ENCODE measurements around the gene PCP2.

Gene PCP2

DNA sequence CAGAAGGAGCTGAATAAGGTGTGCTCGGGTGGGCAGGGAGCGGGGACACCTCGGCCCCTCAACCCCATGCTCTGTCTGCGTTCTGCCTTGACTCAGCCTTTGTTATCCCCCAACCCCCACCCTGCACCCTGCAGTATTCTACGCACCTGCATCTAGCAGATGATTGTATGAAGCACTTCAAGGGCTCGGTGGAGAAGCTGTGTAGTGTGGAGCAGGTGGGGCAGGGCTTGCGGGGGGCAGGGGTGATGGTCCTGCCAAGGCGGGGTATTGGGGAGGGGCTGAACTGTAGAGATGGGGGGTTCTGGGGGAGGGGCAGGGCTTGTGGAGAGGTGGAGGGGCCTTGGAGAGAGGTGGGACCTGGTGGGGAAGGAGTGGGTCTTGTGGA, 9.5 kb upstream of the PCP2 start:
- TF ChIP-seq, protein P1, sequence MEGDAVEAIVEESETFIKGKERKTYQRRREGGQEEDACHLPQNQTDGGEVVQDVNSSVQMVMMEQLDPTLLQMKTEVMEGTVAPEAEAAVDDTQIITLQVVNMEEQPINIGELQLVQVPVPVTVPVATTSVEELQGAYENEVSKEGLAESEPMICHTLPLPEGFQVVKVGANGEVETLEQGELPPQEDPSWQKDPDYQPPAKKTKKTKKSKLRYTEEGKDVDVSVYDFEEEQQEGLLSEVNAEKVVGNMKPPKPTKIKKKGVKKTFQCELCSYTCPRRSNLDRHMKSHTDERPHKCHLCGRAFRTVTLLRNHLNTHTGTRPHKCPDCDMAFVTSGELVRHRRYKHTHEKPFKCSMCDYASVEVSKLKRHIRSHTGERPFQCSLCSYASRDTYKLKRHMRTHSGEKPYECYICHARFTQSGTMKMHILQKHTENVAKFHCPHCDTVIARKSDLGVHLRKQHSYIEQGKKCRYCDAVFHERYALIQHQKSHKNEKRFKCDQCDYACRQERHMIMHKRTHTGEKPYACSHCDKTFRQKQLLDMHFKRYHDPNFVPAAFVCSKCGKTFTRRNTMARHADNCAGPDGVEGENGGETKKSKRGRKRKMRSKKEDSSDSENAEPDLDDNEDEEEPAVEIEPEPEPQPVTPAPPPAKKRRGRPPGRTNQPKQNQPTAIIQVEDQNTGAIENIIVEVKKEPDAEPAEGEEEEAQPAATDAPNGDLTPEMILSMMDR (conservative IDR thresholded peaks at IDR 0.05; ENCODE audit: low read length): no peak
- no peak for DNase-seq (ENCODE audit: low read depth)
- no peak overlapping the region for H3K4me3 ChIP-seq (ENCODE audit: low read length)

DNA sequence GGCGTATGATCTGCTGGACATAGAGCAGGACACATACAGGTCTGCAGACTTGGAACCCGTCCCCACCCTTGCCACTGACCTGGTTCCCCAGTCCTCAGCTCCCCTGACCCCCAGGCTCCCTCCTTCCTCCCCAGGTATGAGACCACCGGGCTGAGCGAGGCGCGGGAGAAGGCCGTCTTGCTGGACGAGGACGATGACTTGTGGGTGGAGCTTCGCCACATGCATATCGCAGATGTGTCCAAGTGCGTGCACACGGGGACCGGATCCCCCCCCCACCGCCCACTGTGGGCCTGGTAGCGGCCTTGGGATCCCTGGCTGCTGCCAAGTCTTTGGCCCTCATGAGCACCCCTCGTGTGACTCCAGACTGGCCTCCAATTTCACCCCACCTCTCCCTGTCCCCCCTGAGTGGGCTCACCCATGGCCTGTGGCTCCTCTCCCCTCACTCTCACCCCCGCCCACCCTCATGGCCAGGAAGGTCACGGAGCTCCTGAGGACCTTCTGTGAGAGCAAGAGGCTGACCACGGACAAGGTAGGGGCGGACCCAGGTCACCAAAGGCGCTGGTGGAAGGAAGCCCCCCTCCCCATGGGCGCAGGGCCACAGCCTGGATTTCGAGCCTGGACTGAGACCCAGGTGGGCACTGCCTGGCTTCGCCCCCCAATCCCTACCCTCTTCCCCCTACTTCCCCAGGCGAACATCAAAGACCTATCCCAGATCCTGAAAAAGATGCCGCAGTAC, 8.9 kb upstream of the PCP2 start:
- no peak for DNase-seq (ENCODE audit: low read depth)
- H3K4me3 ChIP-seq (ENCODE audit: low read length): no peak overlapping the region
- TF ChIP-seq, protein P1 (conservative IDR thresholded peaks at IDR 0.05; ENCODE audit: low read length): no peak

DNA sequence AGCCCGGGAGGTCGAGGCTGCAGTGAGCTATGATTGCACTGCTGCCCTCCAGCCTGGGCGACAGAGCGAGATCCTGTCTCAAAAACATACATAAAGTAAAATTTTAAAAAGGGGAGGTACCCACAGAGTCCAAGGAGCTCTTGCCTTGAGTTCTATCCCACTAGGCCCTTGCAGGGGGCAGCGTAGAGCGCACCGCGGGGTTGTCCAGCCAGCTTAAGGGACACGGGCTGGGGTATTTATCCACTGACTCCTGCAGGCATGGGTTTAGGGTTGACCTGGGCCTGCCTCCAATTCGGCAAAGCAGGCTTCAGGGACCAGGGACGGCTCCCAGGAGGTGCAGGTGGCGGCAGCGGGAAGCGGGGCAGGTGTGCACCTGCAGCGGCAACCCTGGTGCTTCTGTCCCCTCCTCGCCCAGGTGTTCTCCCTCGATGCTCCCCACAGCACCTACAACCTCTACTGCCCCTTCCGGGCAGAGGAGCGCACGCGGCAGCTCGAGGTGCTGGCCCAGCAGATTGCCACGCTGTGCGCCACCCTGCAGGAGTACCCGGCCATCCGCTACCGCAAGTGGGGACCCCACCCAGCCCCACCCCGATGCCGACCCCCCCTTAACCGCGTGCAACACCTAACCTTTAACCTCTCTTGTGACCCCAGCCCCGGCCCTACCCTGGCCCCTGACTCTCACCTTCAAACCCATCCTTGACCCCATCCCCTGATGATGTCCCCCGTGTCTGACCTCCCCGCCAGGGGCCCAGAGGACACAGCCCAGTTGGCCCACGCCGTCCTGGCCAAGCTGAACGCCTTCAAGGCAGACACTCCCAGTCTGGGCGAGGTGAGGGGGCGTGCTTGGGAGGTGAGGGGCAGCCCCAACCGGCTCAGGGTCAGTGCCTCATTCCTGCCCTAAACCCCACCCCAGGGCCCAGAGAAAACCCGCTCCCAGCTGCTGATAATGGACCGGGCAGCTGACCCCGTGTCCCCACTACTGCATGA, 8.1 kb upstream of the PCP2 start:
- TF ChIP-seq, protein P1 (conservative IDR thresholded peaks at IDR 0.05; ENCODE audit: low read length): no peak
- DNase-seq (ENCODE audit: low read depth): no peak
- H3K4me3 ChIP-seq (ENCODE audit: low read length): no peak overlapping the region

DNA sequence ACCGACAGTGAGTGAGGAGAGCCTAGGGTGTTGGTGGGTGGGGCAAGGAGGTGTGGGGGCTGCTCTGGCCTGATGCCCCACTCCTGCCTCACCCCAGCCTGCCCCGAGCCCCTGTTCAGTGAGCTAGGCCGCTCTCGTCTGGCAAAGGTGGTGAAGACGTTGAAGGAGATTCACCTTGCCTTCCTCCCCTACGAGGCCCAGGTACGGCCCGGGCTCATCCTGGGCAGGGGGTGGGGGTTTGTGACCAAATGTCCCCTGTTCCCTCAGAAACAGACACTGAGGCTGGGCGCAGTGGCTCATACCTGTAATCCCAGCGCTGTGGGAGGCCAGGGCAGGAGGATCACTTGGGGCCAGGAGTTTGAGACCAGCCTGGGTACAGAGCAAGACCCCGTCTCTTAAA, 7.3 kb upstream of the PCP2 start:
- DNase-seq (ENCODE audit: low read depth): no peak
- TF ChIP-seq, protein P1 (conservative IDR thresholded peaks at IDR 0.05; ENCODE audit: low read length): no peak

DNA sequence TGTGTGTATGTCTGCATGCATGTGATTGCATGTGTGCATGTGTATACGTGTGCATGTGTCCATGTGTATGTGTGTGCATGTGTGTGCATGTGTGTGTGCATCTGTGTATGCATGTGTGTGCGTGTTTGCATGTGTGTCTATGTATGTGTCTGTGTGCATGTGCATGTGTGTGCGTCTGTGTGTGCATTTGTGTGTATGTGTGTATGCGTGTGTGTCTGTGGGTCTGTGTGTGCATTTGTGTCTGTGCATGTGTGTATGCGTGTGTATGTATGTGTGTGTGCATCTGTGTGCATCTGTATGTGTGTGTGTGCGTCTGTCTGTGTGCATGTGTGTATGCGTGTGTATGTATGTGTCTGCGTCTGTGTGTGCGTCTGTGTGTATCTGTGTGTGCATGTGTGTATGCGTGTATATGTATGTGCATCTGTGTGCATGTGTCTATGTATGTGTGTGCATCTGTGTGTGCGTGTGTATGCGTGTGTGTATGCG, 6.4 kb upstream of the PCP2 start:
- DNase-seq (ENCODE audit: low read depth): no peak
- H3K4me3 ChIP-seq (ENCODE audit: low read length): no peak overlapping the region
- TF ChIP-seq, protein P1 (conservative IDR thresholded peaks at IDR 0.05; ENCODE audit: low read length): no peak

More for the DNA sequence above, 7.3 kb upstream of the PCP2 start:
- no peak overlapping the region for H3K4me3 ChIP-seq (ENCODE audit: low read length)

DNA sequence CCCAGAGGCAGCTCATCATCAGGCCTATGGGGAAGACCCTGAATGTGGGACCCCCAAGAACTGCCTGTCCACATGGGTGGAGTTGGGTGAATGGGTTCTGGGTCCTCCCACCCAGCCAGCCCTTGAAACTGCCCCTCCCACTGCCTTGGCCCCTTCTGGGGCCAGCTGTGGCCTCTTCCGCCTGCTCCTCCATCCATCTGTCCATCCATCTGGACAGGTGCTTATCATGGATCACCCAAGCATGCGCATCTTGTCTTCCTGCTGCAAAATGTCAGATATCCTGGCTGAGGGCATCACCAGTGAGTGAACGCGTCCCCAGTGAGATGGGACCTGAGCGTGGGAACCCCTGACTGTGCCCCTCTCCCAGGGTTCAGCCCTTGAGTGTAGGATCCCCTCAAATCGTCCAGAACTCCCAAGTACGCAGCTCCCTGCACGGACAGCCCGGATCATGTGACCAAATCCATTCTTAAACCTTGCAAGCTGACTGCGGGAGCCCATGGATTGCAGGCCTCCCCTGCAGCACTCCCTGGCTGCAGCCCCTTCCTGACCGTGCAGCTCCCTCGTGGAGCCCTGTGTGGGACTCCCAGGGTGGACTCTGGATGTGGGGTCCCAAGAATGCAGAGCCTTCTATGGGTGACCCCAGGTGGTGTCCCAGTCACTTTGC, 5.4 kb upstream of the PCP2 start:
- DNase-seq (ENCODE audit: low read depth): no peak
- TF ChIP-seq, protein P1 (conservative IDR thresholded peaks at IDR 0.05; ENCODE audit: low read length): no peak
- H3K4me3 ChIP-seq (ENCODE audit: low read length): no peak overlapping the region

Data from AG10803 (cell line).